Psoas muscle (tissue), 8 donors: ENCODE results near the gene BATF3. TPM values are rescaled to one million over a fixed set of nuclear protein-coding genes. Genes with fewer than 3 reads are reported as not detected.

ENCODE experiments used
- ATAC-seq, 4 donors: fragments of 200-7000 bp; cut with Tn5 transposase; one replicate each; pipeline ENCODE4 v1.9.1; 2020; ENCODE audit warnings: moderate library complexity in 3 of 4, mild to moderate bottlenecking in 2 of 4
- DNase-seq, 2 donors: peaks; one replicate each; pipeline ENCODE4 v3.0.0-alpha.2; 2020
- H3K27ac ChIP-seq: fragments of 200-600 bp; one replicate; pipeline ENCODE4 v1.8.0; 2022
- H3K27me3 ChIP-seq, 3 donors: fragments of 200-600 bp in 1 of 3; one replicate each; pipeline versions ENCODE4 v1.6.1 to v1.8.0; 2013 to 2022; ENCODE audit warnings: low read length in 2 of 3, mild to moderate bottlenecking in 2 of 3, moderate library complexity in 1 of 3; ENCODE audit not compliant: insufficient read depth in 3 of 3
- H3K36me3 ChIP-seq, 2 donors: fragments of 200-600 bp in 1 of 2; one replicate each; pipeline versions ENCODE4 v1.6.1 to v1.8.0; 2013 to 2022; ENCODE audit warnings: low read depth in 1 of 2, mild to moderate bottlenecking in 1 of 2, moderate library complexity in 1 of 2; ENCODE audit not compliant: insufficient read depth in 1 of 2
- H3K4me1 ChIP-seq: fragments of 200-600 bp; one replicate; pipeline ENCODE4 v1.8.0; 2022
- H3K4me3 ChIP-seq: fragments of 200-600 bp; one replicate; pipeline ENCODE4 v1.8.0; 2022; ENCODE audit warnings: mild to moderate bottlenecking
- H3K9me3 ChIP-seq: fragments of 200-600 bp; one replicate; pipeline ENCODE4 v1.8.0; 2022
- WGBS, 3 donors: extraction: QIAGEN DNeasy Blood & Tissue Kit; methylation state at CpG; one replicate each; pipeline versions ENCODE4 v1.1.6 to v1.1.7; 2013; 5-methylcytosine and 5-hydroxymethylcytosine counted together
- intact Hi-C, 2 donors: fragments of 100-400 bp; cut with DNase I; formaldehyde crosslinking; loops; one replicate each; pipeline versions ENCODE4 v1.11.0 to v1.14.2; 2022
- polyA plus RNA-seq, 3 donors: library from polyadenylated mRNA; stranded (reverse); fragments of 200-250 nt; gene quantifications; one replicate each; pipeline ENCODE4 v1.2.3, GENCODE V29; 2013
- total RNA-seq, 4 donors: library from RNA; stranded (reverse); fragmentation: NEBNext Ultra II Directional in 2 of 4; extraction: Animal tissue kit (Norgen Biotek cat#: 25700) in 2 of 4; gene quantifications; one replicate each; pipeline versions ENCODE4 v1.2.1 to v1.2.4, GENCODE V29; 2021 to 2023
- TF ChIP-seq, protein P1 (sequence below): fragments of 200-600 bp; IDR thresholded peaks from one replicate; pipeline ENCODE4 v1.8.0; 2022; ENCODE audit warnings: antibody characterized with exemption
- donor health status: healthy with polysubstance abuse.
- donor health status: DM: no; HTN: no; CAD: no; lungs with moderate emphysema.
- donor health status: Bipolar disorder and iron deficiency.
- donor health status: healthy.
- donor health status: DM: yes; HTN: yes; CAD: no.
- donor health status: DM: no; HTN: no; CAD: no.
- donor health status: DM: no; HTN: no; CAD: no.
- donor health status: DM: yes; HTN: yes; CAD: no.

The BATF3 gene
- total and polyA plus RNA-seq, 7 donors: 0.03 to 2.9 (median 0.84) TPM

DNA sequence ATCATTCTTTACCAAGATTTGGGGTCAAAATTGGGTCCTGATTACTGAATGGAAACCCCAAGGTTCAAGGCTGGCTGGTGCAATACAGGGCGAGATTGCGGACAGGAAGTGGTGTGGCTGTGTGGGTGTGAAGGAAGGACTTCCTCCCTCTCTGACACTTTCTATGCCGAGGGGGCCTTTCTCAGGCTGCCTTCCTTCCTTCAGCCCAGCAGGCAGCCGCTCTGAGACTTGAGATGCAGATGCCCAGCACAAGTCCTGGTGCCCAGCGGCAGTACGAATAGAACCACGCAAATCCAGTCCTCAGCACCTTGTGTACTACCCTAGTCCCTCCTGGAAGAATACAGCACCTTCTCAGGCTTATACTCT lies 16.3 kb downstream of the BATF3 start:
- TF ChIP-seq, protein P1, sequence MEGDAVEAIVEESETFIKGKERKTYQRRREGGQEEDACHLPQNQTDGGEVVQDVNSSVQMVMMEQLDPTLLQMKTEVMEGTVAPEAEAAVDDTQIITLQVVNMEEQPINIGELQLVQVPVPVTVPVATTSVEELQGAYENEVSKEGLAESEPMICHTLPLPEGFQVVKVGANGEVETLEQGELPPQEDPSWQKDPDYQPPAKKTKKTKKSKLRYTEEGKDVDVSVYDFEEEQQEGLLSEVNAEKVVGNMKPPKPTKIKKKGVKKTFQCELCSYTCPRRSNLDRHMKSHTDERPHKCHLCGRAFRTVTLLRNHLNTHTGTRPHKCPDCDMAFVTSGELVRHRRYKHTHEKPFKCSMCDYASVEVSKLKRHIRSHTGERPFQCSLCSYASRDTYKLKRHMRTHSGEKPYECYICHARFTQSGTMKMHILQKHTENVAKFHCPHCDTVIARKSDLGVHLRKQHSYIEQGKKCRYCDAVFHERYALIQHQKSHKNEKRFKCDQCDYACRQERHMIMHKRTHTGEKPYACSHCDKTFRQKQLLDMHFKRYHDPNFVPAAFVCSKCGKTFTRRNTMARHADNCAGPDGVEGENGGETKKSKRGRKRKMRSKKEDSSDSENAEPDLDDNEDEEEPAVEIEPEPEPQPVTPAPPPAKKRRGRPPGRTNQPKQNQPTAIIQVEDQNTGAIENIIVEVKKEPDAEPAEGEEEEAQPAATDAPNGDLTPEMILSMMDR: no peak
- peak in 1 of 2 donors; percentile 55 for DNase-seq
- Histone ChIP-seq H3K4me3 (no peak overlapping the region), H3K27ac (no peak overlapping the region), H3K4me1 (no peaks in the 10 kb centered on the region), H3K36me3 (no peaks in the 10 kb centered on the region), H3K27me3 (peaks cover 0 to 1% (median 0%) of the 10 kb centered on the region in 3 donors), H3K9me3 (no peaks in the 10 kb centered on the region)
- WGBS, 3 donors: 72 to 83% (median 76%) methylated on average over 6 to 7 of the region's 7 CpGs
- intact Hi-C loops: no loop called here
- ATAC-seq: peak in 1 of 4 donors; percentile 30

DNA sequence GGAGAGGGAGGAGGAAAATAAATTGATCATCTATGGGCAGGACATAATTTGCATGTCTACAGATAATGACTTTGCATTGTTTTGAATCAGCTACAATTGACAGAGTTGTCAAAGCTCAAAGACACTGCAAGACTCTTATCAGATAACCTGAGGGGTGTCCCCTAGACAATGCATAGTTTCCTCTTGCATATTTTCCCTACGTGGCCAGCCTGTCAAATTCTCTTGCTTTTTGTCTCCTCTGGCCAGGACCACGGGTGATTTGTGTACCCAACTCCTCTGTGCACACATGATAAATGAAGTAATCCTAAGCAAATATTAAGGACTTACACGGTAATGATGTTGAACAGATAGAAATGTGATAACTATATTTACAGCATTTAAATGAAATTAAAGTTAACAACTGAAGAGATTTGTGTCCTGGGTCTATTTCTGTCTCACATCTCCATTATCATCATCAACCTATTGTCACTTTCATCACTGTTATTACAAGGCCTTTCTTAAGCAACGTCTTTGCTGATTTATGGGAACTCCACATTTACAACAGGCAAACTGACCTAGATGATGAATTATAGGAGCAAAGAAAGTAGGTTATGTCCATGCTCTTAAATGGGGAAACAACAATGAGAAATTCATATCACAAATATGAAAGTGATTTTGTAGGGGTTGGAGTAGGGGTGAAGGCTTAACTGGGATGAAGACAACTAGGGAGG lies 18.8 kb downstream of the BATF3 start:
- no peak for DNase-seq
- peaks cover 0 to 1% (median 0%) of the 10 kb centered on the region in 3 donors for H3K27me3 ChIP-seq
- H3K4me1 ChIP-seq: no peaks in the 10 kb centered on the region
- no peak for ATAC-seq
- no peak overlapping the region for H3K4me3 ChIP-seq
- intact Hi-C loops: no loop called here
- WGBS, 3 donors: 44 to 50% (median 49%) methylated on average over 4 of the region's 4 CpGs
- no peak overlapping the region for H3K27ac ChIP-seq
- H3K36me3 ChIP-seq: no peaks in the 10 kb centered on the region
- H3K9me3 ChIP-seq: no peaks in the 10 kb centered on the region
- TF ChIP-seq, protein P1: no peak

DNA sequence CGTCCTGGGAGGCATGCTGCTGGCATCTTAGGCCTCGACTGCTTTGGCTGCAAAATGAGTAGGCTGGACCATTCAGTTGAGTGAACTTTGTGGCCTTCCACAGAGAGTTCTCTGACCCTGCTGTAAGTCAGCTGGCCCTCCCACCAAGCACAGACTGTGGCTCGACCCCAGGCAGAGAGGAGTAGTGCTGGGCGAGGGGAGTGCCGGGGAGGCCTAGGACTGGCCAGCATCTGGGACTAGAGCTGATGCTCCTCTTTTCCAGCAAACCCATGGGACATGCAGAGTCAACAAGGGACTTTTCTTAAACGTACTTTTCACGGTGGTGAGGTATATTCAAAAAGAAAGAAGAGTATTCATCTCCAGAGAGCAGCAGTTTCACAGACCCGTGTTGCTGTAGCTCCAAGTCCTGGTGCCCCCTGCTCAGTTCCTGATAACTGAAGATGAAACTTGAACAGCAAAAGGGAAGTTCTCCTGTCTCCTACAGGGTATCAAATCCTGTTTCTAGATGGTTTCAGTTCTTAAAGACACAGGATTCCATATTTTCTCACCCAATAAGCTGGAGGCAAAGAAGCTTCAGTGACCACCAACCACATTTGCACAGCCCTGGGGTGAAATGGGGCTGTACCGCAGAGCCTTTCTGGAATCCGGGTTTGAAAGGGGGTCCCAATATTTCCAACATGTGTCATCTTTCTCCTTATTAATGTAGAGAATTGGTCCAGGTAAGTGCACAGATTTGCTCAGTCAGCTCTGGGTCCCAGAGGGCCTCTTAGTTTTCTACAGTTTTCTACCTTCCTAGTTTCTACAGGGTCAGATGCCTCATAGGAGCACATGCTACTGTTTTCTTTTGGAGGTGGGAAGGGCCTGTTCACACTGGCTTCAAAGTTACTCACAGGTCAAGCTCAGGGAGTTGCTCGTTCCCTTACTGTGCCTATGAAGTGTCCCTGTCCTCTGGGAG lies 20.9 kb downstream of the BATF3 start:
- intact Hi-C loops: no loop called here
- TF ChIP-seq, protein P1: no peak
- Histone ChIP-seq H3K4me1 (no peaks in the 10 kb centered on the region), H3K27ac (no peak overlapping the region), H3K9me3 (no peaks in the 10 kb centered on the region), H3K36me3 (no peaks in the 10 kb centered on the region), H3K27me3 (no peaks in the 10 kb centered on the region), H3K4me3 (no peak overlapping the region)
- 56 to 59% (median 58%) methylated on average over 11 of the region's 11 CpGs for WGBS, 3 donors
- DNase-seq: no peak
- no peak for ATAC-seq

DNA sequence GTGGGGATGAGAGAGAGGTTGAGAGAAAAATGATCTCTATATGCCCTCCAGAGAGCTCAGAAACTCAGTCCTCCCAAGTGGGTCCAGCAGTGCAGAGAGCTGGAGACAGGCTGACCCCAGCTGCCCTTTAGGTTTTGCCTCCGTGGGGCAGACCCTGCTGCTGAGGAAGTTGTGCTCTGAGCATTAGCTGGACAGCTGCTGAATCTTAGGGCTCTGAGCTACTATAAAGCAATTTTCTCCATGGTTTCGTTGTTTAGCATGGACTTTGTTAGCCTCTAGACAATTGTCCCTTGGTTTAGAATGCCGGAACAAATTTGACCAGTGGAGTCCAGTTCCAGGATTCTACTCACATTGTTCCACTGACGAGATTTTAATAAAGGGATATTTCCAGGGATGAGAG lies 22.1 kb downstream of the BATF3 start:
- intact Hi-C loops: no loop called here
- Histone ChIP-seq H3K4me1 (no peaks in the 10 kb centered on the region), H3K4me3 (no peak overlapping the region), H3K36me3 (no peaks in the 10 kb centered on the region), H3K27ac (no peak overlapping the region), H3K9me3 (no peaks in the 10 kb centered on the region), H3K27me3 (peaks cover 0 to 3% (median 0%) of the 10 kb centered on the region in 3 donors)
- DNase-seq (no peak), ATAC-seq (no peak)
- TF ChIP-seq, protein P1: no peak
- WGBS, 3 donors: 39 to 58% (median 40%) methylated on average over 4 of the region's 4 CpGs
